ENCODE results near the gene ZNF578.
"Not testable (repeated sequence)": the region's sequence is repeated elsewhere in the genome, so short reads cannot be mapped to it uniquely, and the experiment has no call there.

The ZNF578 gene

DNA sequence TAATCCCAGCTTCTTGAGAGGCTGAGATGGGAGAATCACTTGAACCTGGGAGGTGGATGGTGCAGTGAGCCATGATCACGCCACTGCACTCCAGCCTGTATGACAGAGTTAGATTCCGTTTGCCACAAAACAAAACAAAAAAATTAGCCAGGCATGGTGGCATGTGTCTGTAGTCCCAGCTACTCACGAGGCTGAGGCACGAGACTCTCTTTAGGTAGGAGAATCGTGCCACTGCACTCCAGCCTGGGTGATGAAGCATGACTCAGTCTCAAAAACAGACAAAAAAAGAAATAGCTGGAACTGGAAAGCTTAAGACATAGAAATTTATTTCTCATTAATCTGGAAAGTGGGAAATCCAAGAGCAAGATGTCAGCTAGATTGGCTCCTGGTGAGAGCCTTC, 53.9 kb downstream of the ZNF578 start:
- in situ Hi-C loops (cut with MboI; ENCODE audit: low sequenced_read_pairs), result no loop called here

DNA sequence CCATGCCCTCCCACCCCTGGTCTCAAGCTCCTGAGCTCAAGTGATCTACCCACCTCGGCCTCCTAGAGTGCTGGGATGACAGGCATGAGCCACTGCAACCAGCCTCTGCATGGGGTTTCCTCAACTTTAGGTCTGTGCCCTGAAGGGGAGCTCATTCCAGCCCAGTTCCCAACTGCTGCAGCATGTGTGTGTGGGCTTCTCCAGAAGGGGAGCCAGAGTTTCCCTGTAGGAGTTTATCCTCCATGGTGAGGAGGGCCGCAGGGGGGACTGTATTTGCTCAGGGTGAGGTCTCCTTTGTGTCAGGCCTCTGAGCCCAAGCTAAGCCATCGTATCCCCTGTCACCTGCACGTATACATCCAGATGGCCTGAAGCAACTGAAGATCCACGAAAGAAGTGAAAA, 62.8 kb downstream of the ZNF578 start:
- in situ Hi-C loops (cut with MboI; ENCODE audit: low sequenced_read_pairs), result no loop called here

DNA sequence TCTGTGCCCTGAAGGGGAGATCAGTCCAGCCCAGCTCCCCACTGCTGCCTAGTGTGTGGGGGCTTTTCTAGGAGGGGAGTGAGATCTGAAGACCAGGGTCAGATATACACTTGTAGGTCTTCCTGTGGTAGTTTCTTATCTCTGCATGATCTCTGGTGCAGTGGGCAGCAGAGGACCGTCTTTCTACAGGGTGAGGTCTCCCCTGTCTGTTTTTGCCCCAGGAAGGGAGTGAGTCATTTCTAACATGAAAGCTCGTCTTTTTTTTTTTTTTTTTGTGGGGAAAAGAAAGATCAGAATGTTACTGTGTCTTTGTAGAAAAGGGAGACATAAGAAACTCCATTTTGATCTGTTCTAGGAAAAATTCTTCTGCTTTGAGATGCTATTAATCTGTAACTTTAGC, 65.3 kb downstream of the ZNF578 start:
- in situ Hi-C loops (cut with MboI; ENCODE audit: low sequenced_read_pairs), result no loop called here

DNA sequence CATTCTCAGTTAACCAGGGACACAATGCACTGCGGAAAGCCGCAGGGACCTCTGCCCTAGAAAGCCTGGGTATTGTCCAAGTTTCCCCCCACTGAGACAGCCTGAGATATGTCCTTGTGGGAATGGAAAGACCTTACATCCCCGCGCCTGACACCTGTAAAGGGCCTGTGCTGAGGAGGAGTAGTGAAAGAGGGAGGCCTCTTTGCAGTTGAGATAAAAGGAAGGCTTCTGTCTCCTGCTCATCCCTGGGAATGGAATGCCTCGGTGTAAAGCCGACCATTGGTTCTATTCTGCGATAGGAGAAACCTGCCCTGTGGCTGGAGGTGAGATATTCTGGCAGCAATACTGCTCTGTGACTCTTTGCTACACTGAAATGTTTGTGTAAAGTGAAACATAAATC, 65.8 kb downstream of the ZNF578 start:
- in situ Hi-C loops (cut with MboI; ENCODE audit: low sequenced_read_pairs), result not testable (repeated sequence)

DNA sequence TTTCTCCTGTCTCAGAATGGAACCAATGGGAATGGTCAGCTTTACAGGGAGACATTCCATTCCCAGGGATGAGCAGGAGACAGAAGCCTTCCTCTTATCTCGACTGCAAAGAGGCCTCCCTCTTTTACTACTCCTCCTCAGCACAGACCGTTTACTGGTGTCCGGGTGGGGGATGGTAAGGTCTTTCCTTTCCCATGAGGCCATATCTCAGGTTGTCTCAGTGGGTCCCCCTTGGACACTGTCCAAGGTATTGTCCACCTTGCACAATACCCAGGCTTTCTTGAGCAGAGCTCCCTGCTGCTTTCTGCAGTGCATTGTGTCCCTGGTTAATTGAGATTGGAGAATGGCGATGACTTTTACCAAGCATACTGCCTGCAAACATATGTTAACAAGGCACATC, 66.7 kb downstream of the ZNF578 start:
- in situ Hi-C loops (cut with MboI; ENCODE audit: low sequenced_read_pairs), result no loop called here

DNA sequence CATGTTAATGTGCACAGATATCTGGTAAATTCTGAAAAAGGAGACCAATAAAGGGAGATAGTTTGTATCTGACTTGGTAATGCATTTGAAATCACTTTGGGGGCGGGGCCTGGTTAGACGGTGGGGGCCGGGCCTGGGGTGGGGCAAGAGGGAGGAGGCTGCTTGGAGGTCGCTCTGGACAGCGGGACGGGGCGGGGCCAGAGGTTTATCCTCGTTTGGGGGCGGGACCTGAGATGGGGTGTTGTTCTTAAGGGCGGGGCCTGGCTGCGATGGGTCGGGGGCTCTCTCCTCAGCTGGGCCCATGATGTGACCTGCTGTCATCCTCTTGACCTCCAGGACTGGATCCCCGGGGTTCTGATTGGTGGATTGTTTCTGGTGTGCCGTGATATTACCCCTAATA, 69.2 kb downstream of the ZNF578 start:
- in situ Hi-C loops (cut with MboI; ENCODE audit: low sequenced_read_pairs), result no loop called here

DNA sequence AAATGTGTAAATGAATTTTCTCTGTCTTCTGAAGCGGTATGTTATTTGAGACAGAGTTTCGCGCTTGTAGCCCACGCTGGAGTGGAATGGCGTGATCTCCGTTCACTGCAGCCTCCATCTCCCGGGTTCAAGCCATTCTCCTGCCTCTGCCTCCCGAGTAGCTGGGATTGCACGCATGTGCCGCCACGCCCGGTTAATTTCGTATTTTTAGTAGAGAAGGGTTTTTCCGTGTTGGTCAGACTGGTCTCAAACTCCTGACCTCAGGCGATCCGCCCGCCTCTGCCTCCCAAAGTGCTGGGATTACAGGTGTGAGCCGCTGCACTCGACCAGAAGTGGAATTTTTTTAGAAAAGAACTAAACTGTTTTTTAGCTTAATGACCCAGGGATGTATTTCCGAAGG, 70.7 kb downstream of the ZNF578 start:
- in situ Hi-C loops (cut with MboI; ENCODE audit: low sequenced_read_pairs), result no loop called here

DNA sequence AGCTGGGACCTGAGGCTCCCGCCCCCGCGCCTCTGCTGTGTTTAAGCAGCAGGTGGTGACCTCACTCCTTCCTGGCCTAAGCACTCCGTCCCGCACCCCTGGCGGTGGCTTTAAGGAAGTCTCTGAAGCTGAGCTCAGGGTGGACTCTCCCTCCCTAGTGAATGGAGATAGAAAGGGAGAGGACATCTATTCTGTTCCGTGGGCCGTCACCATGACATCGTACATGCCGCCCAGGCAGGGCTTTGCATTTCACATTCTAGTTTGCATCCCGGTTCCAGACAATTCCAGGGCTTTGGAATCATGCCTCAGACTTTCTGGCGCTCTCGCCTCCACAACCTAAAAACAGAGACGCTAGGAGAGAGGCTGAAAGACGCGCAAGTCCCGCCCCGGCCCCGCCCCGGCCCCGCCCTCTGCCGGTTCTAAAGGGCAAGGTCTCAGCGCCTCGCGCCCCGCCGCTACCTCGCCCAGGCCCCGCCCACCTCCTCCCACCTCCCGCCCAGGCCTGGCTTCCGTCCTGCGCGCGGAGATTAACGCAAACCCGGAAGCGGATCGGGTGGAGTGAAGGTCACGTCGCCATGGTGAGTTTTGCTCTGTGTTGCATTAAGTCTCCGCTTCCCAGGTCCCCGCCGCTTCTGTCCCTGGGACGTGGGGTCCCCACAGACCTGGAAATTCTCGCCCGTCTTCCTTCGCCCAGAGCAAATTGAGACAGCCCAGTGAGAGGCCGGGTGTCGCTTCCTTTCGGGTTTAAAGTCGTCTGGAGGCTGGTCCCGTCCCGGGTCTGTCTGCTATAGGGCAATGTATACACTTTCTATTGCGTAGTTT, 74.0 kb downstream of the ZNF578 start, which contains the start of gene ZNF808:
Gene ZNF808 (plus strand): TSS at position 535 of the 822 bp plus-strand sequence. CDS start 15,617 bp downstream, outside the sequence.
- in situ Hi-C loops (cut with MboI; ENCODE audit: low sequenced_read_pairs), result no loop called here

DNA sequence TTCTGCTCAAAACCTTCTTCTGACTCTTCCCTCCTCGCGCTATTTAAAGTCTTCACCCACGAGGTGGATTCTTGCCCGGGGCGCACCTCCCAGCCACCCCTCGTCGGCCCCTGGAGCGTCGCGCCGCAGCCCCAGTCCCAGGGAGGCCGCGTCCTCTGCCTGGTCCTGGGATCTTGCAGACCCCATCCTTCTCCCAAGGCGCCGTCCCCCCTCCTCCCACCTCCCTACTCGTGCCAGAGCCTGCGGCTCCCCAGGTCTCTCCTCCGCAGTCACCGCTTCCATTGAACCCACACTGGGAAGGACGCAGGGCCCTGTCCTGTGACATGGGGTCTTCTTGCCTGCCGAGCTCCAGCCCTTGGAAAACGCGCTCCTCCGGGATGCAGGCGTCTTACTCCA, 74.6 kb downstream of the ZNF578 start:
- in situ Hi-C loops (cut with MboI; ENCODE audit: low sequenced_read_pairs), result no loop called here

DNA sequence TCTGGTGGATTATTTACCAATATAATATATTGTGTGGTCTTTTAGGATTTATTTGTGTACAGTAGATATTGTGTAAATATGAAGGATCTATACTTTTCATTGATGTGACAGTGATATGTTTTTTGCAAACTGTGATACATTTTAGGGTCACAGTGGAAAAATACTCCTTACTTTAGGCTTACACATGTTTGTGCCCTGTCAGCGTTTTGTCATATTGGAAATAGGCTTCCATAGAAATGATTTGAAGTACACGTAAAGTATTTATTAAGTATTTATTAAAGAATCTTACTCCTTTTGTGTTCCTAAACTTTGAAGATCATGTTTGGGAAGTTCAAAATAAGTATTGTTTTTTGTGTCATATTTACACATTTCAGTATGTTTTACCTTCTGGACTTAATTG, 79.1 kb downstream of the ZNF578 start:
- in situ Hi-C loops (cut with MboI; ENCODE audit: low sequenced_read_pairs), result no loop called here

DNA sequence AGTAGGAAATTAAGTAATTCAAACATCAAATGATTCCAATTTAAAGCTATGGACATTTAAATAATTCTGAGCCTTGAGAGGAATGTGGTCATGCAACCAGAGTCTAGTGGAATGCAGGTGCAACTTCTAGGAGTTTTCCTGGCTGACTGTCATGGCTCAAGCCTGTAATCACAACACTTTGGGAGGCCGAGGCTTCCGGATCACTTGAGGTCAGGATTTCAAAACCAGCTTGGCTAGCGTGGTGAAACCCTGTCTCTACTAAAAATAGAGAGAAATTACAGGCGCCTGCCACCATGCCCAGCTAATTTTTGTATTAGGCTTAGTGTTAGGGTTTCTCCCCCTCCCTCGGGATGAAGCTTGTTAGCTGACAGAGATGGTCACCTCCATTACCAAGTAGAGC, 80.5 kb downstream of the ZNF578 start:
- in situ Hi-C loops (cut with MboI; ENCODE audit: low sequenced_read_pairs), result no loop called here

DNA sequence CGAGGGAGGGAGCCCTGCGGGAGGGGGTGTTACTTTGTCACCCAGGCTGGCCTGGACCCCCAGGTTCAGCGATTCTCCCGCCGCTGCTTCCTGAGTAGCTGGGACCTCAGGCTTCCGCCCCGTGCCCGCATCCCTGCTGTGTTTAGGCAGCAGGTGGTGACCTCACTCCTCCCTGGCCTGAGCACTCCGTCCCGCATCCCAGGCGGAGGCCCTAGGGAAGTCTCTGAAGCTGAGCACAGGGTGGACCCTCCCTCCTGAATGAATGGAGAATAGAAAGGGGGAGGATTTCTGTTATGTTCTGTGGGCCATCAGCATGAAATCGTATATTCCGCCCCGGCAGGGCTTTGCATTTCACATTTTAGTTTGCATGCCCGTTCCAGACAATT, 82.0 kb downstream of the ZNF578 start:
- in situ Hi-C loops (cut with MboI; ENCODE audit: low sequenced_read_pairs), result not testable (repeated sequence)

DNA sequence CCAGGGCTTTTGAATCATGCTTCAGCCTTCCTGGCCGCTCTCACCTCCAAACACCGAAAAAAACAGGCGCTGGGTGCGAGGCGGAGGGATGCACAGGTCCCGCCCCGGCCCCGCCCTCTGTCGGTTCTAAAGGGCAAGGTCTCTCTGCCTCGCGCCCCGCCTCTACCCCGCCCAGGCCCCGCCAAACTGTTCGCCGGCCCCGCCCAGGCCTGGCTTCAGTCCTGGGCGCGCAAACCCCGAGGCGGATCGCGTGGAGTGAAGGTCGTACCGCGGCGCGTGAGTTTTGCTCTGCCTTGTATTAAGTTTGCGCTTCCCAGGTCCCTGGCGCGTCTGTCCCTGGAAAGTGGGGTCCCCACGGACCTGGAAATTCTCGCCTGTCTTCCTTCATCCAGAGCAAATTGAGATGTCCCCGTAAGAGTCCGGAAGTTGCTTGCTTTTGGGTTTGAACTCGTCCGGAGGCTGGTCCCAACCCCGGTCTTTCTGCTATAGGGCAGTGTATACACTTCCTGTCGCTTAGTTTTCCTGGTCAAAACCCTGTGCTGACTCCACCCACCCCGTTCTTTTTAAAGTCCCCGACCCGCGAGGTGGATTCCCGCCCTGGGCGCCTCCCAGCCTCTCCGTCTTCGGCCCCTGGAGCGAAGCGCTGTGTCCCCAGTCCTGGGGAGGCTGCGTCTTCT, 82.6 kb downstream of the ZNF578 start:
- in situ Hi-C loops (cut with MboI; ENCODE audit: low sequenced_read_pairs), result no loop called here

DNA sequence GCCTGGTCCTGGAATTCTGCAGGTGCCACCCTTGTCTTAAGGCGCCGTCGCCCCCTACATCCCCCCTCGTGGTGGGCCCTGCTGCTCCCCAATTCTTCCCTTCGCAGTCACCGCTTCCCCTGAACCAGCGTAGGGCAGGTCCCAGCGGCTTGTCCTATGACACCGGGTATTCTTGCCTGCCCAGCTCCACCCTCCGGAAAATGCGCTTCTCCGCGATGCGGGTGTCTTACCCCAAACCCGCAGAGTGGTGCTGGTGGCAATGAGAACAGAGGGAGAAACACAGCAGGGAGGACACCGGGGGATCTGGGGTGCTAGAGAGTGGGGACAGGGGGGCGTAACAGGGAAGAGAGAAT, 83.1 kb downstream of the ZNF578 start:
- in situ Hi-C loops (cut with MboI; ENCODE audit: low sequenced_read_pairs), result no loop called here

DNA sequence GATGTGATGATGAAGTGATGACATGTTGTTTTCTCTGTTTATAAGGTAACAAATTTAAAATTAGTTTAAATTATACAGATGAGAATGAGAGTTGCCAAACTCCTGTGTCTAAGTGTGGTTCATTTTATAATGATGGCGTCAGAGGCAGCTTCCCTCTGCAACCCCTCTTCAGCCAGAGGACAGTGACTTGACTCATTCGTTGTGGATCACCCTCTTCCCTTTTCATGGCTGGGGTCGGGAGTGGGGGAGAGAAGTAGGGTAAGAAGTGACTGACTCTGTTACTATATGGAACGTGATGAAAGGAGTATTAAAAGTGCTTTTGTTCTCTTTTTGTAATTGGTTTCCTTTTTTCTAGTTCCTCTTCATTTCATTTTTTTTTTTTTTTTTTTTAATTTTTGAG, 85.5 kb downstream of the ZNF578 start:
- in situ Hi-C loops (cut with MboI; ENCODE audit: low sequenced_read_pairs), result not testable (repeated sequence)

DNA sequence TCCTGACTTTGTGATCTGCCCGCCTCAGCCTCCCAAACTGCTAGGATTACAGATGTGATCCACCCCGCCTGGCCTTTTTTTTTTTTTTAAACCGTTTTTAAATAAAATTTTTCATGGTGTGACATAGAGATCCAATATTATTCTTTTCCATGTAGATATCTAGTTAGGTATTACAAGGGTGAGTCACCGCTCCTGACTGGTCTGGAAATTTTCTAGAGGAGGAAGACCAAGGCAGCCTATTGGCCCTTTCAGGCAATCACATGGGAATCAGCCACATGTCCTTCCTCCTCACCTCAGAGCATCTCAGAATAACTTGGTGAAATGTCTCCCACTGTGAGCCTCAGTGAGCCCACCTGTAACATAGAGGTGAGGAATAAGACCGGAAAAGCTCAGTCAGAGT, 87.8 kb downstream of the ZNF578 start:
- in situ Hi-C loops (cut with MboI; ENCODE audit: low sequenced_read_pairs), result not testable (repeated sequence)

DNA sequence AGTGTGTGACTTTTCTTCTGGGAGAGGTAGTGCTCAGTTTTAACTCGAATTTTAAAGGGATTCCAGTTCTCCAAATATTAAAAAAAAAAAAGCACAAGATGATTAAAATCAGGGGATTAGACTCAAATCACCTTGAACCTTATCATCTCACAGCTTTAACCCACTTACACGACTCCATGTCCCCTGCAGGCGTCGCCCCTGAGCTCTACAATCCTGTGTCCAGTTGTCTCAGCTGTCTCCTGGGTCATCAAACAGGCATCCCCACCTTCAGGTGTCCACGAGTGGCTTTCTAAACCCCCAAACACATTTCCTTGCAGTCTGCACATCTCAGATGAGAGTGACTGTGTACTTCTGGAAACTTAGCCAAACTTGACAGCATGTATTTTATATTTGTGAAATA, 88.3 kb downstream of the ZNF578 start:
- in situ Hi-C loops (cut with MboI; ENCODE audit: low sequenced_read_pairs), result no loop called here

DNA sequence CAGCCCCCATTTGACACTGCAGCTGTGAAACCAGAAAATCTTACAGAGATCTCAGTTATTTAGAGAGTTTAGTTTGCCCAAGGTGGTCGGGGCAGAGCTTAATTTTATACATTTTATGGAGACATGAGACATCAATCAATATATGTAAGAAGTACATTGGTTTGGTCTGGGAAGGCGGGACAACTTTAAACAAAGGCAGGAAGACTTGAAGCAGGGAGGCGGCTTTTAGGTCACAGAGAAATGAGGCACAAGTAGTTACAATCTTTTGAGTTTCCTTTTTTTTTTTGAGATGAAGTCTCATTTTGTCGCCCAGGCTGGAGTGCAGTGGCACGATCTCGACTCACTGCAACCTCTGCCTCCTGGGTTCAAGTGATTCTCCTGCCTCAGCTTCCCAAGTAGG, 89.2 kb downstream of the ZNF578 start:
- in situ Hi-C loops (cut with MboI; ENCODE audit: low sequenced_read_pairs), result not testable (repeated sequence)

DNA sequence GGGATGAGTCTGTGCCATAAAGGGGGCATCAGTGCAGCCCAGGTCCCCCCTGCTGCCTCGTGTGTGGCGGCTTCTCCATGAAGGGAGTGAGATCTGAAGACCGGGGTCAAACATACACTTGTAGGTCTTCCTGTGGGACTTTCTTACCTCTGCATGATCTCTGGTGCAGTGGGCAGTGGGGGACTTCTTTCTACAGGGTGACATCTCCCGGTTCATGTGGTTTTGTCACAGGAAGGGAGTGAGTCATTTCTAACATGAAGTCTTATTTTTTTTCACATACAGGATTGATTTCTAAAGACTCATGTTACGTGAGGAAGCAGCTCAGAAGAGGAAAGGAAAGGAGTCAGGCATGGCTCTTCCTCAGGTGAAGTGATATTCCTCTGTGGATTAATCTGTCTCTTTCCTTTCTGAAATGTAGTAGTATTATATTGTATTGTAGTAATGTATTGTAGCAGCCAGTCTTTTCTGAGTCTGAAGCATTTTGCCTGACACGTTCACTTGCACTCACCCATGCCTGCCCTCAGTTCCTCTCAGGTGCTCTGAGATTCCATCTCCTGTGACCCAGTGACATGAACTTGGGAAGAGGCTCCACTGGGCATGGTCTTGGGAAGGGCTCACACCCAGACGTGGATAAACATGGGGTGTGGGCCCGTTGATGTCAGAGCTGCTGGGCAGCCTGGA, 89.8 kb downstream of the ZNF578 start:
- in situ Hi-C loops (cut with MboI; ENCODE audit: low sequenced_read_pairs), result no loop called here

DNA sequence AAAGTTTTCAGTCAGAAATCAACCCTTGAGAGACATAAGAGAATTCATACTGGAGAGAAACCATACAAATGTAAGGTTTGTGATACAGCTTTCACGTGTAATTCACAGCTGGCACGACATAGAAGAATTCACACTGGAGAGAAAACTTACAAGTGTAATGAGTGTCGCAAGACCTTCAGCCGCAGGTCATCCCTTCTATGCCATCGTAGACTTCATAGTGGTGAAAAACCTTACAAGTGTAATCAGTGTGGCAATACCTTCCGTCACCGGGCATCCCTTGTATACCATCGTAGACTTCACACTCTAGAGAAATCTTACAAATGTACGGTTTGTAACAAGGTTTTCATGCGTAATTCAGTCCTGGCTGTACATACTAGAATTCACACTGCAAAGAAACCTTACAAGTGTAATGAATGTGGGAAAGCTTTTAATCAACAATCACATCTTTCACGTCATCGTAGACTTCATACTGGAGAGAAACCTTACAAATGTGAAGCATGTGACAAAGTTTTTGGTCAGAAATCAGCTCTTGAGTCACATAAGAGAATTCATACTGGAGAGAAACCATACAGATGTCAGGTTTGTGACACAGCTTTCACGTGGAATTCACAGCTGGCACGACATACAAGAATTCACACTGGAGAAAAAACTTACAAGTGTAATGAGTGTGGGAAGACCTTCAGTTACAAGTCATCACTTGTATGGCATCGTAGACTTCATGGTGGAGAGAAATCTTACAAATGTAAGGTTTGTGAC, 101.0 kb downstream of the ZNF578 start:
- in situ Hi-C loops (cut with MboI; ENCODE audit: low sequenced_read_pairs), result no loop called here
